ENCODE measurements around the gene DAB2IP.

DAB2IP gene

DNA sequence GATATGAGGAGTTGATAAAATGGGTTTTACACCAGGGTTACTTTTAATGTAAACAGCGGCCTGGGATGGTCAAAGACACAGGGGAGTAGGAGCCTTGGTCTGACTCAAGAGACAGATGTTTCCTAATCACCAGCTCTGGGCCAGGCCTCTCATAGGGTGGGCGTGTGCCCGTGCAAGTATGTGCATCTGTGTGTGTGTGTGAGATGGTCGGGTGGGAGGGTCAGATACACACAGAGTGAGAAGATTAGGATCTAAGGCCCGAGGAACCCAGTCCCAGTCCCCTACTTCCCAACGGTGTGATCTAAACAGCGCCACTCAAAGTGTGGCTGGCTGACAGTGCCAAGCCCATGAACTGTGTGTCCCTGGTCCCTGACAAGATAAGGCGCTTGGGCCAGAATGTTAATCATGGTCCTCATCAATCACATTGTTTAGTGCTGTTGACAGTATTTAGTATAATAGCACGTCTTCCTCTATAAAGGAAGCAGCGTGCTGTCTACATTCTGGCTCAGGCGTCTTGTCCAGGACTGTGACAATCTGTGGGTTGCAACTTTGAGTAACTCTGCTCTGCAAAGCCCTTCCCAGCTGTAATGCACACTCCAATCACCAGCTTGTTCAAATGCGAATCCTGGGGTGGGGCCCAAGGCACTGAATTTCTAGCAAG, 173.7 kb downstream of the DAB2IP start:
- TF ChIP-seq, protein P1, sequence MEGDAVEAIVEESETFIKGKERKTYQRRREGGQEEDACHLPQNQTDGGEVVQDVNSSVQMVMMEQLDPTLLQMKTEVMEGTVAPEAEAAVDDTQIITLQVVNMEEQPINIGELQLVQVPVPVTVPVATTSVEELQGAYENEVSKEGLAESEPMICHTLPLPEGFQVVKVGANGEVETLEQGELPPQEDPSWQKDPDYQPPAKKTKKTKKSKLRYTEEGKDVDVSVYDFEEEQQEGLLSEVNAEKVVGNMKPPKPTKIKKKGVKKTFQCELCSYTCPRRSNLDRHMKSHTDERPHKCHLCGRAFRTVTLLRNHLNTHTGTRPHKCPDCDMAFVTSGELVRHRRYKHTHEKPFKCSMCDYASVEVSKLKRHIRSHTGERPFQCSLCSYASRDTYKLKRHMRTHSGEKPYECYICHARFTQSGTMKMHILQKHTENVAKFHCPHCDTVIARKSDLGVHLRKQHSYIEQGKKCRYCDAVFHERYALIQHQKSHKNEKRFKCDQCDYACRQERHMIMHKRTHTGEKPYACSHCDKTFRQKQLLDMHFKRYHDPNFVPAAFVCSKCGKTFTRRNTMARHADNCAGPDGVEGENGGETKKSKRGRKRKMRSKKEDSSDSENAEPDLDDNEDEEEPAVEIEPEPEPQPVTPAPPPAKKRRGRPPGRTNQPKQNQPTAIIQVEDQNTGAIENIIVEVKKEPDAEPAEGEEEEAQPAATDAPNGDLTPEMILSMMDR (IDR thresholded peaks at IDR 0.05): no peak

DNA sequence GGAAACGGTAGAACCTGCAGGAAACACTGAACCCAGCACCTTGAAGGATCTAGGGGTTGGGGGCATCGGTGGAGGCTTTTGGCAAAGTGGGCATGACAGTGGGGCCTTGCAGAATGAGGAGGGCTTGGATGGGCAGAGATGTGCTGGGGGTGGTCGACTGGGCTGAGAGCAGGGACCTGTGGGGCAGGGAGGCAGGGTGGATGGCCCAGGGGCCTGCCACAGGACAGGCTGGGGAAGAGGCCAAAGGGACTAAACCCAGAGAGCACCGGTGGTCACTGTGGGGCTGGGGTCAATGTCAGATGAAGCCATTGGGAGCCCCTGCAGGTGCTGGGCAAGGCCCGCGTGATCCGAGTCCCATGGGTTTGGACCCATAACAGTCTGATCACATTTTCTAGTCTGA, 175.3 kb downstream of the DAB2IP start:
- TF ChIP-seq, protein P1 (IDR thresholded peaks at IDR 0.05): no peak

DNA sequence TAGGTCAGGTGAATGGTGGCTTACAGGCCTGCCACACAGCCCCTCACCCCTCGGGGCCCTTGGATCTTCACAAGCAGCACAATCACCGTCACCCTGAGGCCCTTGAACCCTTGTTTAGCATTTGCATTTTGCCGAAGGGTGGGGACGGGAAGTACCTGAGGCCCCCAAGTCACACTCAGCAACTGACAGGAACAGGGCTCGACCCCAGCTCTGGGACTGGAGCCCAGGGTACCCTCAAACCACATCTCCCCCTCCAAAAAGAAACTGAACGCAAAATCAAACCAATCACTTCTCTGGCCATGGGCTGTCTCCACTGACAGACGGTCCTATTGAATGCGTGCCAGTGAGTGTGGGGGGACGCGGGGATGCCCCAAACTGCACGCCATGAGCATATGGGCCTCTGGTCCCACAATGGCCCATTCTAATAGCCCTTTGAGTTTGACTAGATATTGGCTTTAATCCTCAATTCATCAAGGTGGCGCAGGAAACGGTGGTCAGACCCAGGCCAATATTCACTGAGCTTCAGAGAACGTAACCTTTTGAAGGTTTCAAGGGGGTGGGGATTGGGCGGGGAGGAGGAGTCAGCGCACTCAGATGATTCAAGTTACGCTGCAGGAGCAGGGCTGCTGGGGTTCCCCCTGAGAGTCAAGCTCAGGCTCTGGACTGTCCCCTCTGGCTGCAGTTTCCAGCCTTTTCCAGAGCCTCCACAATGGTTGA, 176.0 kb downstream of the DAB2IP start:
- TF ChIP-seq, protein P1 (IDR thresholded peaks at IDR 0.05): no peak

DNA sequence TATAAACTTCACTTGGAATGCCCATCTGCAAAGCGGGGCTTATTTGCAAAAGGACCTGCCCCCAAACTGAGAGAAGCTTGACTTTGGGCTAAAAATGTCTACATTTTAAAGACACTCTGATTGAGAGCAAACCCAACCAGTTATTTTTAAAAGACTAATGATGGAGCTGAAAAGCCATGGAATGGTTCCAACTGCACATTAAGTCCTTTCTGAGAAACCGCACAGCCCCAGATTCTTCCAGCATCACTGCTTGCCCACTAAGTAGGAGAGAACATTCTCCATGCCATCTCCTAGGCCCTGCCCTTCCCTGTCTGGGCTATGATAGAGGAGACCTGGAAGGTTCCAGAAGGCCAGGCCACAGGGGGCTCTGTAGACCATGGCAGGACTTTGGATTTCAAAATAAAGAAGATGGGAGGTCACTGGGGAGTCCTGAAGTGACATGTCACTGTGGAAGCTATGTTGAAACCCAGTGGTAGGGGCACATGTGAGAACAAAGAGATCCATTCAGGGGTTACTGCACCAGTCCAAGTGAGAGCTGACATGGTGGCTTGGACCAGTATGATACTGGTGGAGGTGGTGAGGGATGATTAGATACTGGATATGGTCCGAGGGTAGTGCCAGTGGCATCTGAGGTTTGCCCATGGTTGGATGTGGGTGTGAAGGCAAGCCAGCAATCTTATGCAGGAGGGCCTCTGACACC, 179.2 kb downstream of the DAB2IP start:
- TF ChIP-seq, protein P1 (IDR thresholded peaks at IDR 0.05): no peak

DNA sequence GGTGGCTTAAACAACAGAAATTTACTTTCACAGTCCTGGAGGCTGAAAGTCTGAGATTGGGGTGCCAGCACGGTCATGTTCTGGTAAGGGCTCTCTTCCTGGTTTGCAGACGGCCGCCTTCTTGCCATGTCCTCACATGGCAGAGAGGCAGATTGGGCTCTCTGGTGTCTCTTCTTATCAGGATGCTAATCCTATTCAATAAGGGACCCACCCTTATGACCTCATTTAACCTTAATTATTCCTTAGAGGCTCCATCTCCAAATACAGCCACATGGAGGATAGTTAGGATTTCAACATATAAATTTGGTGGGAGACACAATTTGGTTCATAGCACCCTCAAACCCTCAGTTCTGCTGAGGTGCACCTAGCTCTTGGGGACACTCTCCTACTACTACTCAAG, 180.4 kb downstream of the DAB2IP start:
- TF ChIP-seq, protein P1 (IDR thresholded peaks at IDR 0.05): no peak

DNA sequence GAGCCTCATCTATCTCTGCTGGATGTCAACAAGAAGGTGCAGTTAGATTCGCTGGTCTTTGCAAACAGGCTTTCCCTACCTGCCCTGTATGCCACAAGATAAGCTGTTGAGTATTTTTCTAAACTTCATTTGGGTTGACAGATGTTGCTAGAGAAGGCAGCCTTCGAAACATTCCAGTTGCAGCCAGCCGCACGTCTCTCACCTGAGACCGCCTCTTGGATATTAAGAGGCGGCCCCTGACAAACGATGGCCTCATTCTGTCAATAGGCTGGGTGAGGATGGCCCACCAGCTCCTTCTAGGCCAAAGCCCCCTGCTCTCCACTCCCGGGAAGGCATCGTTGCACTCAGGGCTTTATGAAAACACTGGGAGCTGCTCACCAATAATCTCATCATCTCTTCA, 181.6 kb downstream of the DAB2IP start:
- TF ChIP-seq, protein P1 (IDR thresholded peaks at IDR 0.05): no peak

Data from LNCAP (cell line).